MCF 10A (cell line): Measurements from ENCODE around the gene UBAP2L. TPM values are rescaled to one million over a fixed set of nuclear protein-coding genes. Genes with fewer than 3 reads are reported as not detected.

Source experiments
- BruUV-seq: library from RNA; stranded (reverse); fragments of 400-500 nt; replicated peaks from 2 replicates; lab custom pipeline; 2021; lab: Mats Ljungman, UMichigan
- CTCF ChIA-PET: fragments of 300-600 bp; sonication (Branson Sonifier 250); formaldehyde crosslinking; extraction: SDS; loops from one replicate; lab custom pipeline; 2021; ENCODE audit warnings: antibody characterized with exemption, inconsistent platforms; lab: Yijun Ruan, JAX
- POLR2A ChIA-PET: fragments of 300-600, 350-650 bp; sonication (Branson Sonifier 250); formaldehyde crosslinking; extraction: SDS; loops from one replicate; lab custom pipeline; 2020; ENCODE audit warnings: antibody characterized with exemption, inconsistent platforms; lab: Yijun Ruan, JAX
- DNase-seq: peaks from one replicate; pipeline ENCODE4 v3.0.0-alpha.2; 2018; ENCODE audit not compliant: unreplicated experiment
- H3K27ac Mint-ChIP-seq: one replicate; pipeline ENCODE4 v1.8.0; 2022; ENCODE audit warnings: mild to moderate bottlenecking, low read depth, mixed read lengths; ENCODE audit not compliant: unreplicated experiment
- H3K27me3 Mint-ChIP-seq: one replicate; pipeline ENCODE4 v1.8.0; 2022; ENCODE audit warnings: mixed read lengths; ENCODE audit not compliant: insufficient read depth, unreplicated experiment
- H3K36me3 Mint-ChIP-seq: one replicate; pipeline ENCODE4 v1.8.0; 2022; ENCODE audit warnings: mild to moderate bottlenecking, moderate library complexity, mixed read lengths; ENCODE audit not compliant: insufficient read depth, unreplicated experiment
- H3K4me1 Mint-ChIP-seq: one replicate; pipeline ENCODE4 v1.8.0; 2022; ENCODE audit warnings: mixed read lengths; ENCODE audit not compliant: insufficient read depth, unreplicated experiment
- H3K4me3 Mint-ChIP-seq: one replicate; pipeline ENCODE4 v1.8.0; 2022; ENCODE audit warnings: mild to moderate bottlenecking, moderate library complexity, mixed read lengths; ENCODE audit not compliant: unreplicated experiment
- H3K9me3 Mint-ChIP-seq: one replicate; pipeline ENCODE4 v1.8.0; 2022; ENCODE audit warnings: mixed read lengths; ENCODE audit not compliant: unreplicated experiment
- CTCF ChIP-seq: fragments of 200-600 bp; IDR thresholded peaks from one replicate; pipeline ENCODE4 v1.8.0; 2022; ENCODE audit warnings: antibody characterized with exemption, mild to moderate bottlenecking; ENCODE audit not compliant: unreplicated experiment
- intact Hi-C: fragments of 100-400 bp; cut with micrococcal nuclease; formaldehyde crosslinking; loops from 2 replicates; pipeline ENCODE4 v1.14.1; 2022
- total RNA-seq: library from RNA; stranded (reverse); gene quantifications from 2 replicates; pipeline ENCODE4 v1.2.3, GENCODE V29; 2022

UBAP2L gene
- total RNA-seq, 1 experiment from 2014 or later, result 223 TPM

- no peak for DNase-seq
- intact Hi-C loops, result no loop called here
- POLR2A ChIA-PET, result interaction anchor here (1.0 to 4.3 kb wide), 9 partner anchors 11 to 221 kb away, joined by 3 to 25 read pairs (median 4); partner anchors contain the start of gene UBAP2L
- Mint-ChIP-seq H3K4me3 (no peak overlapping the region), H3K9me3 (no peaks in the 10 kb centered on the region), H3K27me3 (no peaks in the 10 kb centered on the region), H3K4me1 (no peaks in the 10 kb centered on the region), H3K27ac (no peak overlapping the region), H3K36me3 (peaks cover 100% of the 10 kb centered on the region)
- TF ChIP-seq CTCF, result no peak
- no TSS peak for BruUV-seq
- CTCF ChIA-PET, result interaction anchor here (0.6 to 2.5 kb wide), 9 partner anchors 9 to 312 kb away, joined by 3 to 9 read pairs (median 4); partner anchors contain the start of gene HAX1
Observed at GRCh38 chr1:154258784-154259183, 38.0 kb downstream of the UBAP2L start.

GRCh38 chr1:154260127-154260526 is 39.4 kb downstream of the UBAP2L start:
- ChIA-PET POLR2A (no interaction called here), CTCF (interaction anchor here (0.6 to 2.3 kb wide), 4 partner anchors 11 to 79 kb away, joined by 3 to 8 read pairs (median 4); no protein-coding TSS in a partner anchor)
- intact Hi-C loops, result no loop called here
- Mint-ChIP-seq H3K27me3 (no peaks in the 10 kb centered on the region), H3K4me3 (no peak overlapping the region), H3K4me1 (no peaks in the 10 kb centered on the region), H3K36me3 (peaks cover 100% of the 10 kb centered on the region), H3K27ac (no peak overlapping the region), H3K9me3 (no peaks in the 10 kb centered on the region)
- no TSS peak for BruUV-seq
- DNase-seq, result no peak
- TF ChIP-seq CTCF, result no peak

GRCh38 chr1:154263465-154264332 is 42.9 kb downstream of the UBAP2L start:
- Mint-ChIP-seq H3K36me3 (peaks cover 100% of the 10 kb centered on the region), H3K4me1 (no peaks in the 10 kb centered on the region), H3K9me3 (no peaks in the 10 kb centered on the region), H3K27me3 (no peaks in the 10 kb centered on the region), H3K27ac (peak overlapping the region; percentile 63), H3K4me3 (no peak overlapping the region)
- no peak for DNase-seq
- ChIA-PET CTCF (interaction anchor here (1.0 to 1.8 kb wide), 3 partner anchors 8 to 140 kb away, joined by 4 to 12 read pairs (median 5); no protein-coding TSS in a partner anchor), POLR2A (interaction anchor here (0.7 to 4.0 kb wide), 7 partner anchors 8 to 173 kb away, joined by 3 to 22 read pairs (median 4); partner anchors contain the start of genes HAX1 and UBAP2L)
- intact Hi-C loops, result no loop called here
- no peak for TF ChIP-seq CTCF
- no TSS peak for BruUV-seq

- Mint-ChIP-seq H3K4me3 (no peak overlapping the region), H3K9me3 (no peaks in the 10 kb centered on the region), H3K27ac (peak overlapping the region; percentile 63), H3K4me1 (no peaks in the 10 kb centered on the region), H3K27me3 (no peaks in the 10 kb centered on the region), H3K36me3 (peaks cover 100% of the 10 kb centered on the region)
- no peak for TF ChIP-seq CTCF
- no TSS peak for BruUV-seq
- DNase-seq, result no peak
- ChIA-PET CTCF (interaction anchor here (1.0 to 1.8 kb wide), 3 partner anchors 7 to 140 kb away, joined by 4 to 12 read pairs (median 5); no protein-coding TSS in a partner anchor), POLR2A (interaction anchor here (0.7 to 4.0 kb wide), 6 partner anchors 8 to 173 kb away, joined by 3 to 22 read pairs (median 4); partner anchors contain the start of genes HAX1 and UBAP2L)
- intact Hi-C loops, result no loop called here
Observed at GRCh38 chr1:154264454-154264853, 43.7 kb downstream of the UBAP2L start.
